GM19452 (cell line): ENCODE measurements around the gene PRR5L.

Source experiments
- ATAC-seq: cut with Tn5 transposase; IDR thresholded peaks from one replicate; pipeline ENCODE4 v1.9.1; 2021; ENCODE audit not compliant: unreplicated experiment

The PRR5L gene

DNA sequence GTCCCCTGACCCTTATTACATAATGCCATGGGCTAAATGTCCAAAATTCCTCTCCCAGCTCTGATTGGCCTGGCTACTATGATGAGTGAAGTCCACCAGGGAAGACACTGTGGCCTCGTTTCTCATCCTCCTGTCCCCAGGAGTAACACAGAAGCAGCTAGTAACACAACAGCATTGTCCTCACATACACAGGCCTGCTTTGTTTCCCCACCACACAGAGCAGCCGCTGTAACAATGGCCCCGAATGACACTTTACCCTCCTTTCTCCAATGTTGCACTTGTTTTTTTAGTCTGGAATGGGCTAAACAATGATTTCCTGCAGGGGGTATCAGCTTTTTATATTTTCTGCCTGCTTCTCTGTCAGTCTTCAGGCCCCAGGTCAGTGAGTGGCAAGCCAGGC lies at the start of gene PRR5L:
Gene PRR5L (plus strand): TSS at position 363 of the 400 bp plus-strand sequence. CDS start 104,834 bp downstream, outside the sequence.
- ATAC-seq, result no peak

- no peak for ATAC-seq
These were observed 48.6 kb upstream of the PRR5L start for GRCh38 chr11:36247493-36247892.

DNA sequence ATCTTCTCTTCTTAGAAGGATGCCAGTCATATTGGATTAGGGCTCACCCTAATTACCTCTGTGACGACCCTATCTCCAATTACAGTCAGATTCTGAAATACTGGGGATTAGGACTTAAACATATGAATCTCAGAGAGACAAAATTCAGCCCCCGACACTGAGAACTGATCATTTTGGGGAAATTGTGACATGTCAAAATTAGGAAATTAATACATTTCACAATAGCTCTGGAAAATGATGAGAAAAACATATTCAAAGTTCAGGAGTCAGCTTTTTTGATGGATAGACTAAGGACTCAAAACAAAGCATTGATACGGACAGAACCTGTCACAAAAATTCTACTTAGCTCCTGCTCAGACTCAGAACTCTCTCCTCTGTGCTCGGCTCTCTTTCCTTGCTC lies 47.7 kb upstream of the PRR5L start:
- no peak for ATAC-seq

GRCh38 chr11:36249246-36249645 lies 46.8 kb upstream of the PRR5L start:
- no peak for ATAC-seq

GRCh38 chr11:36251823-36252222 lies 44.3 kb upstream of the PRR5L start:
- ATAC-seq, result no peak

DNA sequence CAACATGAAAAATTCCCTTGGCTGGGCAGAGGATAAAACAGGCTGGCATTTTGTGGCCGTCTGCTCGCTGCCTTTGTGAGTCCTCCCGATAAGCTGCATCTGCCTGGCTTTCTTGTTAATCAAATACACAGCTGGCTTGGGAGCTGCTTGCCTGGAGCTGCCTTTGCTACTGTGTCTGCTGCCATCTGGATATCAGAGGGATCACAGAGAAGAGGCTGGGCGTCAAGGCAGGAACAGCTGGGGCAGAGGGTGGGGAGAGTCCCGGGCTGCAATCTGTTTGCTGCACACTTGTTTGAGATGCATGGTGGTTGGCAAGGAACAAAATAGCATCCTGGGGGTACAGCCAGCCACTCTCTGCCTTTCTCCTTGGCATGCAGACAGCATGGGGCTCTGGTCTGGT lies 42.9 kb upstream of the PRR5L start:
- ATAC-seq, result no peak

DNA sequence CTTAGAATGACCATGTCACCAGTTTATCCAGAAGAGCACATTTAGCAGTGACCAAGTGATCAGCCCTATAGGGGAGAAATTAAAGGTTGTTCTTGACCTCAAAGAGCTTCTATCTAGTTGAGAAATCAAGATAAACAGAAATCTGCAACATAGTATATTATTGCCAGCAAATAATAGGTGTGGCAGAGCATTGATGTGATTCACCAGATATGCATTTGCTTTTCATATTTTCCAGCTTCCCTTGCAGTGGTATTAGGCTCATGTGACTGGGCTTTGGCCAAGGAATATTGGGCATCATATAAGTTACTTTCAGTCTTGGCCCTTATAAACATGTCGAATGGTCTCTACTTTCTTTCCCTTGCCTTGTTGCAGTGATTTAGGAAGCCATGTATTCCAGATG lies 41.4 kb upstream of the PRR5L start:
- no peak for ATAC-seq

- ATAC-seq, result no peak
These were observed 38.7 kb upstream of the PRR5L start for GRCh38 chr11:36257351-36257750.

DNA sequence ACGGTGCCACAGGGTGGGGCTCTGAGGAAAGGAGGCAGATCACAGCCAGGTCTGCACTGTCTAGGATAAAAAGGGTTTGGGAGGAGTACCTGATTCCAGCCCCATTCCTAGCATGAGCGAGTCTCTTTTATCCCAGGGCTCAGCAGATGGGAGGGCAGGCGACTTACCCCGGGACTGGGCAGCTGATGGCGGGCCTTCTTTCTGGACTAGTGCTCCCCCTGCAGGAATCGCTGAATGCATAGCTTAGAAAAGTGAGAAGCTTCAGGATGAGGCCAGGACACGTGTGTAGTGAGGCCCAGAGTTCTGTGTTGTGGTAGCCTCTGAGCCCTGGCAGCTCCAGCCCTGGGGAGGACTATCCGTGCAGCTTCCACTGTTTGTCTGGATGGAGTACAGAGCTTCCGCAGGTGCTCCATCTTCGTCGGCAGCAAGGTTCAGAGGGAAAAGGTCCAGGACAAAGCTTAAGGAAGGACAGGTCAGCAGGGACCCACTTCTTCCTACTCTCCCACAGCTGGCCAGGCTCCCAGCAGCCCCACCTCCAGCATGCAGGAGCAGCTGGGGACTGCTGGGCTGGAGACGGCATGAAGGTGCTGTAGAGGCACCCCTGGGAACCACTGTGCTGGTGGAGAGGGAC lies 37.2 kb upstream of the PRR5L start:
- no peak for ATAC-seq

DNA sequence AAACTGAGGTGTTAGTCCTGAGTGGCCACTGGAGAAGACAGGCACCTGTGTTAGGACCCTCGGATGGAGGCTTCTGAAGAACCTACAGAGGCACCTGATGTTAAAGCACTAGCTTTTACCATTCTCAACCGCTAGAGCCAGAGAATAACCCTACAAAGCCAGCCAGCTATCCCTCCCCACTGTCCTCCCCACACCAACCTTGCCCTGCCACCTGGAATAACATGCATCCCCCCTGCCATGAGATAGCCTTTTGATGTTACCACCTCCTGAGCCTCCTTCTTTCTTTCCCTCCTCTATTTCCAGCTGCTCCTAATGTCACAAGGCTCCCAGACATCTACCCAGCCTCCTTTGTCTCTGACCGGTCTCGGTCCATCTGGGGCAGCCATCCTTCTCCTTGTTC lies 35.0 kb upstream of the PRR5L start:
- ATAC-seq, result no peak

DNA sequence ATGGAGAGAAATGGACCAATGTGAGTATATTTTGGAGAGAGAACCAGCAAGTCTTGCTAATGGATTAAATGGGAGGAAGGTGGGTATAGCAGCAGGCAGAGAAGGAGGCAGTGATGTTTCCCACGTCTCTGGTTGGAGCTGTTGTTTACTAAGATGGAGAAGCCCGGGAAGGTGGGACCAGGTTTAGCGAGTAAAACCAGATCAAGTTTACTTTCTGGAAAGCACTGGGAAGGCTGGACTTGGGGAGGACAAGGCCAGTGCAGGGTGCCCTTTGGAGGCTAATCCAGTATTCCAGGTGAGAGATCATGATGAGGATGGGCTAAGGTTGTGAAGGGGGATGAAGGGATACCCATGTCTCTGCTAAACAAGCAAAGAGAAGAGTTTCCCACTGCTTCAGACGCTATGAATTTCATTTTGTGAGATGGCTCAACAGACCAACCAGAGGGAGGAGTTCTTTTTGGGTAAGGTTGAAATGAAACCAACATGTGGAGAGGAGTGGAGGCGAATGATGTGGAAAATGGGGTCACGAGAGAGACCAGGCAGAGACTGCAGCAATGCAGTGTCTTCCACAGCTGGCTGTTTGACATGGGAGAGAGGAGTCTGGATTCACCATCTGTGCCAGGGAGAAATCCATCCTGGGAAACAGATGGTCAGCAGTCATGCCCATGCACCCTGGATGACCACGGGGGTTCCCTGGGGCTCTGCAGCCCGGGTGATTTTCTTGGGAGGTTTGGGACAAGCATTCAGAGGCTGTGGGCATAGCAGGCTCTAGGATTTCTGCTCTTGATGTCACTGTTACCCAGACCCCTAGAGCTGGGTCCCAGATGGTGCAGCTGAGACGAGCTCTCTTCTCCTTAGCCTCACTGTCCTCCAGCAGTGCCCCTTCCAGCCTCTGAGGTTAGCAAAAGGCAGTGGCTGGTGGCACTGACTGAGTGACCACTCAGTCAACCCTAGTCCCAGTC lies 31.8 kb upstream of the PRR5L start:
- ATAC-seq, result no peak

- no peak for ATAC-seq
These were observed 31.1 kb upstream of the PRR5L start for GRCh38 chr11:36264973-36265344.

- ATAC-seq, result no peak
These were observed 30.1 kb upstream of the PRR5L start for GRCh38 chr11:36265793-36266628.

GRCh38 chr11:36266767-36267166 lies 29.3 kb upstream of the PRR5L start:
- no peak for ATAC-seq

- ATAC-seq, result no peak
These were observed 27.6 kb upstream of the PRR5L start for GRCh38 chr11:36268337-36268985.

GRCh38 chr11:36270701-36271100 lies 25.4 kb upstream of the PRR5L start:
- ATAC-seq, result no peak

DNA sequence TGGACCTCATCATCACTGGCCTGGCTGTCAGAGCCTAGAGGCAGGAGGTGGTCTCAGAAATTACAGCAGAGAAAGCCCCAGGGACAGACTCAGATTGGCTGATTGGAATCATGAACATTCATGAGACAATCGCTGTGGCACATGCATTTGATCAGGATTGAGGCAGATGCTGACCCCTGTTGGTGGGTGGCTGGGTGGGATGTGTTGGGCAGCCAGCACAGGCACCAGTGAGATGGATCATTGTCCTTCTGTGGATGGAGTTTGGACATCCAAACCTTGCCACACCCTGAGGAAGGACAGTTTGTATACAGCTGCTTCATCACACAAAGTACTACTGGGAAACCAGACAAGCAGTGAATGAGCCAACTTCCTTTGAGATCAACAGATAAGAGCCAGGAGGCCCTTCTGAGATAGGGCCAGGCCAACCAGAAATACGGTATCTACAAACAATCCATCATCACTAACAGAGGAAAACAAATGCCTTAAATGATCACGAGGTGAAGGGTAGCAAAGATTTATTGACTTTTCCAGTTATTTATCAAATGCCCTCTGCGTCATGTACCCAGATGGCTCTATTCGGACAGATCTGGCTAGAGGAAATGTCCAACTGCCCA lies 24.2 kb upstream of the PRR5L start:
- no peak for ATAC-seq

DNA sequence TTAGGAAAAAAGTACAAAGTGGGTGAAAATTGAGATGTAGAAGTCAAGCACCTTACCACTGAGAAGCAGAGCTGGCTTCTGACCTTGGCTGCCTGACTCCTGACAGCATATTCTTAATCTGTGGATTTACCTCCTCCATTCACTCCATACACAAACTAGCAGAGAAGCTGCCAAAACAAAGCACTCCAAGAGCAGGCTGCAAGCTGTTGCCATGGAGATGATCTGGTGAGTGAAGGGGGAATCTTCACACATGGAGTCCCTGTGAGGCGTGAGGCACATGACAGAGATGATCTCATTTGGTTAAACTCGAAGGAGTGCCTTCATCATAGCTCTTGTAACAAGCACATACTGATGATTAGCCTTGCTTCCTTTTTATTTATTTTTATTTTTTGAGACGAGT lies 23.0 kb upstream of the PRR5L start:
- no peak for ATAC-seq

- ATAC-seq, result no peak
These were observed 21.7 kb upstream of the PRR5L start for GRCh38 chr11:36274414-36274813.

DNA sequence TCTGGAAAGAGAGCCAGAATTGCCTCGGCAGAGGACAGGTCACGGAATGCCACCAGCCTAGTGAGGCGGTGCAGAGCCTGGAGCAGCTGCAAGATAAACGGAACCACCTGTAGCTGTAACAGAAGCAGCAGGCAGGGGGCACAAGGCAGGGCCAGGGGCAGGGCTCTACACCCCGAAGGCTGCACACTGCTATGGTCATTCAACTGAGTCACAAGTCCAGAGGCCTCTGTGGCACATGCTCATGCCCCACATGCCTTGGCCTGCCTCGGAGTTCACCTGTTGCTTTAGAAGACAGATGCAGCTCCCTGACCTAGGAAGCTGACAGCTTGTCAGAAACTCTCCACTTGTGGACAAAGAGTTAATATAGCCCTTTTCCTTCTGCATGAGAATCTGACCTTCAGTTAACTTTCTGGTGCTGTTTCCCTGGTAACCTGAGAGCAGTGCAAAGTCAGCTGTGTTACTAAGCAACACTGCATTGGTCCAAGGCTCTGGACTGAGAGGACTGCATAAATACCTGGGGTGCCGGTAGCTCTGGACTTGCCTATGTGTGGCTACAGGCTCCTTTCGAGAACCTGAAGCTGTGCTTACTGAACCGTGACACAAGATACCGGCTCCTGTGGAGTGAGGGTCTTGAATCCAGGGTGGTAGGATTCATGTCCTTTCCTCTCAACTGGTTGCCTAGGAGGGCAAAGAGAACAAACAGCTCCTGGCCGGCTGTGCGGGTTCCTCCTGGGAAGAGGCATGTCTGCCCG lies 17.4 kb upstream of the PRR5L start:
- ATAC-seq, result no peak
